HepG2 (cell line): ENCODE measurements around the gene GNG5. TPM values are rescaled to one million over a fixed set of nuclear protein-coding genes. Genes with fewer than 3 reads are reported as not detected.

Source experiments
- GABPA ChIP-seq, 2 experiments: IDR thresholded peaks; 2 replicates each; pipeline ENCODE4 v1.6.1; 2011 to 2016; ENCODE audit warnings: low read depth in 2 of 2, low read length in 1 of 2, missing biosample characterization in 1 of 2, missing genetic modification characterization in 1 of 2
- NCOA2 ChIP-seq: sonication (generic); formaldehyde crosslinking; IDR thresholded peaks from 2 replicates; pipeline ENCODE4 v1.8.0; 2022; ENCODE audit warnings: inconsistent platforms
- NRL ChIP-seq: sonication (generic); formaldehyde crosslinking; IDR thresholded peaks from 2 replicates; pipeline ENCODE4 v1.5.0; 2020; ENCODE audit warnings: missing genetic modification reagents, mild to moderate bottlenecking, moderate library complexity, borderline replicate concordance
- SP2 ChIP-seq: sonication (generic); formaldehyde crosslinking; IDR thresholded peaks from 2 replicates; pipeline ENCODE4 v1.5.1; 2020; ENCODE audit warnings: mild to moderate bottlenecking, missing genetic modification reagents
- STAG1 ChIP-seq: sonication (generic); formaldehyde crosslinking; IDR thresholded peaks from 2 replicates; pipeline ENCODE4 v1.4.0; 2020; ENCODE audit warnings: missing genetic modification reagents
- TOPORS ChIP-seq: sonication (generic); formaldehyde crosslinking; IDR thresholded peaks from 2 replicates; pipeline ENCODE4 v1.8.0; 2023; ENCODE audit warnings: mild to moderate bottlenecking, missing genetic modification reagents
- ZNF30 ChIP-seq: sonication (generic); formaldehyde crosslinking; IDR thresholded peaks from 2 replicates; pipeline ENCODE4 v1.5.0; 2020; ENCODE audit warnings: mild to moderate bottlenecking, missing genetic modification reagents
- ZNF337 ChIP-seq: sonication (generic); formaldehyde crosslinking; IDR thresholded peaks from 2 replicates; pipeline ENCODE4 v1.5.1; 2020; ENCODE audit warnings: missing genetic modification reagents, low read depth, mild to moderate bottlenecking, borderline replicate concordance
- ZNF34 ChIP-seq: sonication (generic); formaldehyde crosslinking; IDR thresholded peaks from 2 replicates; pipeline ENCODE4 v1.4.0; 2020; ENCODE audit warnings: mild to moderate bottlenecking, missing genetic modification reagents, borderline replicate concordance
- ZNF446 ChIP-seq: sonication (generic); formaldehyde crosslinking; IDR thresholded peaks from 2 replicates; pipeline ENCODE4 v1.5.0; 2020; ENCODE audit warnings: mild to moderate bottlenecking, missing genetic modification reagents
- ZNF615 ChIP-seq: sonication (generic); formaldehyde crosslinking; IDR thresholded peaks from 2 replicates; pipeline ENCODE4 v1.5.0; 2020; ENCODE audit warnings: mild to moderate bottlenecking, missing genetic modification reagents, borderline replicate concordance
- polyA plus RNA-seq, 8 experiments: library from polyadenylated mRNA; depleted of rRNA in 3 of 8; stranded (reverse) in 7 of 8; unstranded in 1 of 8; fragments of >200 nt; fragmentation: Illumina TruSeq in 4 of 8; extraction: Trizol in 4 of 8; gene quantifications; 2 replicates each; pipeline versions ENCODE4 v1.2.1 to v1.2.3, GENCODE V29; 2011 to 2016; ENCODE audit warnings: low read depth in 4 of 8, missing spikeins in 1 of 8, mixed read lengths in 1 of 8; ENCODE audit not compliant: insufficient read depth in 1 of 8
- total RNA-seq, 5 experiments: library from RNA; depleted of rRNA; stranded (reverse); fragments of >200 nt; fragmentation: Illumina TruSeq; extraction: Trizol; gene quantifications; 2 replicates each; pipeline ENCODE4 v1.2.3, GENCODE V29; 2016; ENCODE audit warnings: low read depth in 1 of 5
- TF ChIP-seq, protein P1 (sequence below): sonication (generic); formaldehyde crosslinking; IDR thresholded peaks from 2 replicates; pipeline ENCODE4 v1.4.0; 2020; ENCODE audit warnings: missing genetic modification reagents, borderline replicate concordance
- TF ChIP-seq, protein P2 (sequence below): sonication (generic); formaldehyde crosslinking; conservative IDR thresholded peaks from 2 replicates; pipeline ENCODE4 v1.8.0; 2022; ENCODE audit warnings: mild to moderate bottlenecking, moderate library complexity, missing genetic modification reagents
- TF ChIP-seq, protein P3 (sequence below): IDR thresholded peaks from 2 replicates; pipeline ENCODE4 v1.4.0; 2020; ENCODE audit warnings: mild to moderate bottlenecking, missing genetic modification reagents
- TF ChIP-seq, protein P4 (sequence below): sonication (generic); formaldehyde crosslinking; conservative IDR thresholded peaks from 2 replicates; pipeline ENCODE4 v1.4.0; 2020; ENCODE audit warnings: mild to moderate bottlenecking, missing genetic modification reagents, moderate library complexity

The GNG5 gene
- total and polyA plus RNA-seq, 2 of the 13 experiments (the other 11 are each of a cell fraction or from before 2014, with no cell fraction given) = 103 to 137 TPM

DNA sequence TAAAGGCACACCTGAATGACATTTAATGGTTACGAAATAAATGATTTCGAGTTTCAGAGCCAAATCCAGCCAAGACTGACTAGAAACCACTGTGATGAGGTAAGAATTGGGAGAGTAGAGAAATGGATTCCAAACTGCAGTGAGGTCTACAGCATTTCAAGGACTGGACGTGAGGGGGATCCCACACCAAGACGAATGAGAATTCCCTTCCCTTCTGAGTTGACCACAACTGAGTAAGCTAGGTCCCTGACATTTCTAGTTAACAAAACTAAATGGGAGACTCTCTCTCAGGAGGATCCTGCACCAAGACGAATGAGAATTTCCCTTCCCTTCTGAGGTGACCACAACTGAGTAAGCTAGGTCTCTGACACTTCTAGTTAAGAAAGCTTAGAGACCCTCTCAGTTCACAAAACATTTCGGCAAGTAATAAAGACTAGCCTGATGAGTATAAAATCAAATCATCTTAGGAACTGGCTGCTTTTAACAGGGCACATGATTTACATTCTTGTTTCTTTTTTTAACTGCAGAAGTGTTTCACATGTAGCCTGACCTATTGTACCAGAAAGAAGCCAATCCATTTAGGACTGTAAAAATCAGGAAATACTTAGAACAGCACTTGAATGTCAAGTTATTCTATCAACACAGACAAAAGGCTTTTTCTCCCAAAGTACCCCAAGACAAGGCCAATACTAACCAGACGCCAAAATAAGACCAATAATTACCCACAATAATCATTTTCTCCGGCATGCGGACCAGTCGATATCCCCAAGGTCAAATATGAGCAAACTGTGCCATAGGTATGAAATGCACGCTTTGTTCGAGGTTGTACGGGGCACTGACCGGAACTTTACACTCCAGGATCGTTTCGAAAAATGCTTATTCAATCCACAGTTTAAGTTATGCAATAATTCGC lies 1.5 kb downstream of the GNG5 start (continued):
- TF ChIP-seq ZNF337 (no peak), ZNF446 (CRISPR knock-in tag) (0 out of 2 replicates have a peak, but pooled peaks have one; percentile 32), NCOA2 (CRISPR knock-in tag) (peak; percentile 84), NRL (no peak), ZNF30 (CRISPR knock-in tag) (no peak), STAG1 (no peak), ZNF34 (no peak), GABPA (IDR thresholded peaks at IDR 0.05; ENCODE audit: low read depth, low read length) (no peak), GABPA (CRISPR knock-in tag; IDR thresholded peaks at IDR 0.05; ENCODE audit: low read depth) (peak; percentile 51; the same call in 1 of the 2 replicates), SP2 (CRISPR knock-in tag) (no peak), ZNF615 (CRISPR knock-in tag) (no peak), TOPORS (CRISPR knock-in tag) (no peak; the same call in 1 of the 2 replicates)
- TF ChIP-seq, protein P1, sequence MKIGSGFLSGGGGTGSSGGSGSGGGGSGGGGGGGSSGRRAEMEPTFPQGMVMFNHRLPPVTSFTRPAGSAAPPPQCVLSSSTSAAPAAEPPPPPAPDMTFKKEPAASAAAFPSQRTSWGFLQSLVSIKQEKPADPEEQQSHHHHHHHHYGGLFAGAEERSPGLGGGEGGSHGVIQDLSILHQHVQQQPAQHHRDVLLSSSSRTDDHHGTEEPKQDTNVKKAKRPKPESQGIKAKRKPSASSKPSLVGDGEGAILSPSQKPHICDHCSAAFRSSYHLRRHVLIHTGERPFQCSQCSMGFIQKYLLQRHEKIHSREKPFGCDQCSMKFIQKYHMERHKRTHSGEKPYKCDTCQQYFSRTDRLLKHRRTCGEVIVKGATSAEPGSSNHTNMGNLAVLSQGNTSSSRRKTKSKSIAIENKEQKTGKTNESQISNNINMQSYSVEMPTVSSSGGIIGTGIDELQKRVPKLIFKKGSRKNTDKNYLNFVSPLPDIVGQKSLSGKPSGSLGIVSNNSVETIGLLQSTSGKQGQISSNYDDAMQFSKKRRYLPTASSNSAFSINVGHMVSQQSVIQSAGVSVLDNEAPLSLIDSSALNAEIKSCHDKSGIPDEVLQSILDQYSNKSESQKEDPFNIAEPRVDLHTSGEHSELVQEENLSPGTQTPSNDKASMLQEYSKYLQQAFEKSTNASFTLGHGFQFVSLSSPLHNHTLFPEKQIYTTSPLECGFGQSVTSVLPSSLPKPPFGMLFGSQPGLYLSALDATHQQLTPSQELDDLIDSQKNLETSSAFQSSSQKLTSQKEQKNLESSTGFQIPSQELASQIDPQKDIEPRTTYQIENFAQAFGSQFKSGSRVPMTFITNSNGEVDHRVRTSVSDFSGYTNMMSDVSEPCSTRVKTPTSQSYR (CRISPR knock-in tag) = no peak
- TF ChIP-seq, protein P2, sequence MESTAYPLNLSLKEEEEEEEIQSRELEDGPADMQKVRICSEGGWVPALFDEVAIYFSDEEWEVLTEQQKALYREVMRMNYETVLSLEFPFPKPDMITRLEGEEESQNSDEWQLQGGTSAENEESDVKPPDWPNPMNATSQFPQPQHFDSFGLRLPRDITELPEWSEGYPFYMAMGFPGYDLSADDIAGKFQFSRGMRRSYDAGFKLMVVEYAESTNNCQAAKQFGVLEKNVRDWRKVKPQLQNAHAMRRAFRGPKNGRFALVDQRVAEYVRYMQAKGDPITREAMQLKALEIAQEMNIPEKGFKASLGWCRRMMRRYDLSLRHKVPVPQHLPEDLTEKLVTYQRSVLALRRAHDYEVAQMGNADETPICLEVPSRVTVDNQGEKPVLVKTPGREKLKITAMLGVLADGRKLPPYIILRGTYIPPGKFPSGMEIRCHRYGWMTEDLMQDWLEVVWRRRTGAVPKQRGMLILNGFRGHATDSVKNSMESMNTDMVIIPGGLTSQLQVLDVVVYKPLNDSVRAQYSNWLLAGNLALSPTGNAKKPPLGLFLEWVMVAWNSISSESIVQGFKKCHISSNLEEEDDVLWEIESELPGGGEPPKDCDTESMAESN (CRISPR knock-in tag) = no peak; the same call in 1 of the 2 replicates
- TF ChIP-seq, protein P3, sequence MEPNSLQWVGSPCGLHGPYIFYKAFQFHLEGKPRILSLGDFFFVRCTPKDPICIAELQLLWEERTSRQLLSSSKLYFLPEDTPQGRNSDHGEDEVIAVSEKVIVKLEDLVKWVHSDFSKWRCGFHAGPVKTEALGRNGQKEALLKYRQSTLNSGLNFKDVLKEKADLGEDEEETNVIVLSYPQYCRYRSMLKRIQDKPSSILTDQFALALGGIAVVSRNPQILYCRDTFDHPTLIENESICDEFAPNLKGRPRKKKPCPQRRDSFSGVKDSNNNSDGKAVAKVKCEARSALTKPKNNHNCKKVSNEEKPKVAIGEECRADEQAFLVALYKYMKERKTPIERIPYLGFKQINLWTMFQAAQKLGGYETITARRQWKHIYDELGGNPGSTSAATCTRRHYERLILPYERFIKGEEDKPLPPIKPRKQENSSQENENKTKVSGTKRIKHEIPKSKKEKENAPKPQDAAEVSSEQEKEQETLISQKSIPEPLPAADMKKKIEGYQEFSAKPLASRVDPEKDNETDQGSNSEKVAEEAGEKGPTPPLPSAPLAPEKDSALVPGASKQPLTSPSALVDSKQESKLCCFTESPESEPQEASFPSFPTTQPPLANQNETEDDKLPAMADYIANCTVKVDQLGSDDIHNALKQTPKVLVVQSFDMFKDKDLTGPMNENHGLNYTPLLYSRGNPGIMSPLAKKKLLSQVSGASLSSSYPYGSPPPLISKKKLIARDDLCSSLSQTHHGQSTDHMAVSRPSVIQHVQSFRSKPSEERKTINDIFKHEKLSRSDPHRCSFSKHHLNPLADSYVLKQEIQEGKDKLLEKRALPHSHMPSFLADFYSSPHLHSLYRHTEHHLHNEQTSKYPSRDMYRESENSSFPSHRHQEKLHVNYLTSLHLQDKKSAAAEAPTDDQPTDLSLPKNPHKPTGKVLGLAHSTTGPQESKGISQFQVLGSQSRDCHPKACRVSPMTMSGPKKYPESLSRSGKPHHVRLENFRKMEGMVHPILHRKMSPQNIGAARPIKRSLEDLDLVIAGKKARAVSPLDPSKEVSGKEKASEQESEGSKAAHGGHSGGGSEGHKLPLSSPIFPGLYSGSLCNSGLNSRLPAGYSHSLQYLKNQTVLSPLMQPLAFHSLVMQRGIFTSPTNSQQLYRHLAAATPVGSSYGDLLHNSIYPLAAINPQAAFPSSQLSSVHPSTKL = peak; percentile 89
- TF ChIP-seq, protein P4, sequence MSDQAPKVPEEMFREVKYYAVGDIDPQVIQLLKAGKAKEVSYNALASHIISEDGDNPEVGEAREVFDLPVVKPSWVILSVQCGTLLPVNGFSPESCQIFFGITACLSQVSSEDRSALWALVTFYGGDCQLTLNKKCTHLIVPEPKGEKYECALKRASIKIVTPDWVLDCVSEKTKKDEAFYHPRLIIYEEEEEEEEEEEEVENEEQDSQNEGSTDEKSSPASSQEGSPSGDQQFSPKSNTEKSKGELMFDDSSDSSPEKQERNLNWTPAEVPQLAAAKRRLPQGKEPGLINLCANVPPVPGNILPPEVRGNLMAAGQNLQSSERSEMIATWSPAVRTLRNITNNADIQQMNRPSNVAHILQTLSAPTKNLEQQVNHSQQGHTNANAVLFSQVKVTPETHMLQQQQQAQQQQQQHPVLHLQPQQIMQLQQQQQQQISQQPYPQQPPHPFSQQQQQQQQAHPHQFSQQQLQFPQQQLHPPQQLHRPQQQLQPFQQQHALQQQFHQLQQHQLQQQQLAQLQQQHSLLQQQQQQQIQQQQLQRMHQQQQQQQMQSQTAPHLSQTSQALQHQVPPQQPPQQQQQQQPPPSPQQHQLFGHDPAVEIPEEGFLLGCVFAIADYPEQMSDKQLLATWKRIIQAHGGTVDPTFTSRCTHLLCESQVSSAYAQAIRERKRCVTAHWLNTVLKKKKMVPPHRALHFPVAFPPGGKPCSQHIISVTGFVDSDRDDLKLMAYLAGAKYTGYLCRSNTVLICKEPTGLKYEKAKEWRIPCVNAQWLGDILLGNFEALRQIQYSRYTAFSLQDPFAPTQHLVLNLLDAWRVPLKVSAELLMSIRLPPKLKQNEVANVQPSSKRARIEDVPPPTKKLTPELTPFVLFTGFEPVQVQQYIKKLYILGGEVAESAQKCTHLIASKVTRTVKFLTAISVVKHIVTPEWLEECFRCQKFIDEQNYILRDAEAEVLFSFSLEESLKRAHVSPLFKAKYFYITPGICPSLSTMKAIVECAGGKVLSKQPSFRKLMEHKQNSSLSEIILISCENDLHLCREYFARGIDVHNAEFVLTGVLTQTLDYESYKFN (CRISPR knock-in tag) = peak; percentile 80
